Colonic mucosa (tissue), 4 donors: ENCODE data around the gene ACADM. TPM values are rescaled to one million over a fixed set of nuclear protein-coding genes. Genes with fewer than 3 reads are reported as not detected.

ENCODE experiments used
- DNase-seq: peaks from one replicate; pipeline ENCODE4 v3.0.0-alpha.2; 2020
- H3K27ac ChIP-seq: fragments of 200-600 bp; one replicate; pipeline ENCODE4 v1.8.0; 2021
- H3K27me3 ChIP-seq: fragments of 200-600 bp; one replicate; pipeline ENCODE4 v1.8.0; 2021
- H3K36me3 ChIP-seq: fragments of 200-600 bp; one replicate; pipeline ENCODE4 v1.8.0; 2021
- H3K4me1 ChIP-seq: fragments of 200-600 bp; one replicate; pipeline ENCODE4 v1.8.0; 2021; ENCODE audit warnings: mild to moderate bottlenecking
- H3K4me3 ChIP-seq: fragments of 200-600 bp; one replicate; pipeline ENCODE4 v1.8.0; 2021
- H3K9ac ChIP-seq, 2 donors: one replicate each; pipeline ENCODE4 v1.7.0; 2013; ENCODE audit warnings: control low read depth in 2 of 2, low read depth in 2 of 2, low read length in 2 of 2
- H3K9me3 ChIP-seq: fragments of 200-600 bp; one replicate; pipeline ENCODE4 v1.8.0; 2021
- CTCF ChIP-seq: fragments of 200-600 bp; IDR thresholded peaks from one replicate; pipeline ENCODE4 v1.8.0; 2022; ENCODE audit warnings: antibody characterized with exemption, mild to moderate bottlenecking
- intact Hi-C: fragments of 100-400 bp; cut with DNase I; formaldehyde crosslinking; loops from one replicate; pipeline ENCODE4 v1.14.1; 2022
- total RNA-seq, 2 donors: library from RNA; stranded (reverse); fragmentation: NEBNext Ultra II Directional in 1 of 2; extraction: Animal tissue kit (Norgen Biotek cat#: 25700) in 1 of 2; gene quantifications; one replicate each; pipeline ENCODE4 v1.2.1, GENCODE V29; 2021
- donor health status: healthy.
- donor health status: DM: no; HTN: no; CAD: no.
- donor health status: DM: no; HTN: no; CAD: no.

ACADM gene
- total RNA-seq, 2 donors from 2014 or later: 38.2 to 68.9 TPM

DNA sequence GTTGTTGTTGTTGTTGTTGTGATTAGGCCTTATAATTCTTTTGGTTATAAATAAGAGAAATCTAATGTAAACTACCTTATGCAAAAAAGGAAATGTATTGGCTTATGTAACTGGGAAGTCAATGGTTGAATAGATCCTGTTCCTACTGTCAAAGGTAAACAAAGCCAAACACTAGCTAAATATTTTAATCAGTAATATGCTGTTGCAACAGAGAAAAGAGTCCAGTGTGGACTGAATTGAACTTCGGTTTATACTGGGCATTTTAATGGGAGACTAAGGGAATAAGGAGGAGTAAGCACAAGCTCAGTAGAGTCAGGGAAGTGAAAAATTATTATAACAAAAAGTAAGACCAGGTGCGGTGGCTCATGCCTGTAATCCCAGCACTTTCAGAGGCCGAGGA, 87.6 kb downstream of the ACADM start:
- intact Hi-C loops: no loop called here
- H3K9me3 ChIP-seq: no peaks in the 10 kb centered on the region

More for the DNA sequence above, 87.6 kb downstream of the ACADM start:
- no peak overlapping the region for H3K9ac ChIP-seq
- H3K27ac ChIP-seq: no peak overlapping the region
- H3K4me1 ChIP-seq: no peaks in the 10 kb centered on the region
- H3K27me3 ChIP-seq: no peaks in the 10 kb centered on the region
- H3K36me3 ChIP-seq: no peaks in the 10 kb centered on the region
- H3K4me3 ChIP-seq: no peak overlapping the region
- no peak for TF ChIP-seq CTCF
- DNase-seq: no peak

Other genes starting within 250 kb of the ACADM start
- 1 to 10 TPM in 1 of 2 donors, under 1 TPM in 1; 0.17 to 5.4 TPM for gene SLC44A5, start 113.6 kb upstream of the ACADM start, total RNA-seq
- 10 to 100 TPM; 58.3 to 67.6 TPM for gene RABGGTB, start 61.5 kb downstream of the ACADM start, total RNA-seq
- under 1 TPM; 0.16 to 0.20 TPM for gene MSH4, start 72.2 kb downstream of the ACADM start, total RNA-seq
- gene ASB17, start 207.7 kb downstream of the ACADM start, total RNA-seq: not detected